HCT116 (cell line): ENCODE results near the gene AFF1. TPM values are rescaled to one million over a fixed set of nuclear protein-coding genes. Genes with fewer than 3 reads are reported as not detected.

ENCODE experiments used
- ATAC-seq: fragments of 200-7000 bp; cut with Tn5 transposase; 2 replicates; pipeline ENCODE4 v1.9.1; 2020; ENCODE audit warnings: mild to moderate bottlenecking, moderate library complexity
- BruUV-seq: library from RNA; stranded (reverse); fragments of 400-500 nt; replicated peaks from 2 replicates; lab custom pipeline; 2021; lab: Mats Ljungman, UMichigan
- CTCF ChIA-PET: fragments of 300-600 bp; sonication (Branson Sonifier 250); formaldehyde crosslinking; loops from one replicate; lab custom pipeline; 2021; ENCODE audit warnings: antibody characterized with exemption; lab: Charles Lee
- POLR2A ChIA-PET: fragments of 300-600, 350-600 bp; sonication (Branson Sonifier 250); formaldehyde crosslinking; loops from one replicate; lab custom pipeline; 2021; ENCODE audit warnings: antibody characterized with exemption; lab: Charles Lee
- RAD21 ChIA-PET, 2 experiments: fragments of 300-600 bp; sonication (Branson Sonifier 250); formaldehyde crosslinking; loops; one replicate each; lab custom pipeline; 2023; ENCODE audit warnings: low total read pairs in 2 of 2; ENCODE audit not compliant: uncharacterized antibody in 2 of 2, unreplicated experiment in 2 of 2, low non-redundant PET in 1 of 2; lab: Charles Lee
- DNase-seq: peaks from one replicate; pipeline ENCODE4 v3.0.0-alpha.2; 2010; ENCODE audit warnings: low read depth, low spot score
- H2AFZ ChIP-seq: fragments of 200-600 bp; shearing (Covaris generic), sonication (generic); 2 replicates; pipeline ENCODE4 v1.6.1; 2017; ENCODE audit warnings: low read depth, mixed run types, mixed read lengths, antibody characterized with exemption, low read length; ENCODE audit not compliant: poor library complexity, severe bottlenecking
- H3K27ac ChIP-seq: 2 replicates; pipeline ENCODE4 v1.5.1; 2012; ENCODE audit warnings: low read depth, low read length
- H3K27me3 ChIP-seq: fragments of 200-600 bp; sonication (generic); 2 replicates; pipeline ENCODE4 v1.6.1; 2016; ENCODE audit warnings: mixed run types, low read length, mixed read lengths; ENCODE audit not compliant: insufficient read depth
- H3K36me3 ChIP-seq, 2 experiments: fragments of 200-500 bp in 1 of 2; fragments of 200-600 bp in 1 of 2; sonication (Bioruptor generic) in 1 of 2; sonication (generic) in 1 of 2; 2 replicates each; pipeline versions ENCODE4 v1.5.1 to v1.6.1; 2014 to 2016; ENCODE audit warnings: low read length in 2 of 2, inconsistent platforms in 1 of 2, mixed read lengths in 1 of 2, mixed run types in 1 of 2; ENCODE audit not compliant: insufficient read depth in 2 of 2, control insufficient read depth in 1 of 2
- H3K4me1 ChIP-seq, 2 experiments: fragments of 200-600 bp in 1 of 2; sonication (generic) in 1 of 2; 2 replicates each; pipeline versions ENCODE4 v1.5.1 to v1.6.1; 2012 to 2017; ENCODE audit warnings: low read length in 2 of 2, inconsistent platforms in 1 of 2, mild to moderate bottlenecking in 1 of 2, mixed read lengths in 1 of 2, mixed run types in 1 of 2, moderate library complexity in 1 of 2; ENCODE audit not compliant: insufficient read depth in 2 of 2, control insufficient read depth in 1 of 2
- H3K4me2 ChIP-seq: fragments of 200-600 bp; sonication (generic); 2 replicates; pipeline ENCODE4 v1.6.1; 2017; ENCODE audit warnings: mixed run types, low read length, mixed read lengths
- H3K4me3 ChIP-seq, 2 experiments: fragments of 200-600 bp in 1 of 2; sonication (generic) in 1 of 2; replicated peaks in 1 of 2; 2 replicates each; pipeline ENCODE4 v1.5.1; 2011 to 2016; ENCODE audit warnings: low read length in 2 of 2, control low read depth in 1 of 2, low read depth in 1 of 2, mild to moderate bottlenecking in 1 of 2, mixed read lengths in 1 of 2, mixed run types in 1 of 2
- H3K79me2 ChIP-seq: fragments of 200-600 bp; sonication (generic); 2 replicates; pipeline ENCODE4 v1.6.1; 2017; ENCODE audit warnings: mild to moderate bottlenecking, mixed run types, low read length, moderate library complexity, mixed read lengths; ENCODE audit not compliant: insufficient read depth
- H3K9ac ChIP-seq: fragments of 200-600 bp; sonication (generic); 2 replicates; pipeline ENCODE4 v1.6.1; 2016; ENCODE audit warnings: low read length, mixed read lengths
- H3K9me2 ChIP-seq: fragments of 200-600 bp; sonication (generic), shearing (Covaris generic); 2 replicates; pipeline ENCODE4 v1.6.1; 2017; ENCODE audit warnings: mixed run types, mild to moderate bottlenecking, moderate library complexity; ENCODE audit not compliant: insufficient read depth
- H3K9me3 ChIP-seq, 2 experiments: fragments of 200-500 bp in 1 of 2; fragments of 200-600 bp in 1 of 2; sonication (Bioruptor generic) in 1 of 2; sonication (generic) in 1 of 2; 2 replicates each; pipeline ENCODE4 v1.6.1; 2014 to 2017; ENCODE audit warnings: low read length in 2 of 2, mixed read lengths in 2 of 2, inconsistent platforms in 1 of 2, low read depth in 1 of 2, mild to moderate bottlenecking in 1 of 2, mixed run types in 1 of 2, moderate library complexity in 1 of 2; ENCODE audit not compliant: control insufficient read depth in 1 of 2, insufficient read depth in 1 of 2
- H4K20me1 ChIP-seq: fragments of 200-600 bp; sonication (generic), shearing (Covaris generic); 2 replicates; pipeline ENCODE4 v1.6.1; 2017; ENCODE audit warnings: mixed run types, mild to moderate bottlenecking, moderate library complexity; ENCODE audit not compliant: insufficient read depth
- EGR1 ChIP-seq: IDR thresholded peaks from 2 replicates; pipeline ENCODE4 v1.6.1; 2012; ENCODE audit warnings: low read depth
- EZH2 ChIP-seq: fragments of 200-600 bp; sonication (generic); IDR thresholded peaks from 2 replicates; pipeline ENCODE4 v1.6.1; 2017; ENCODE audit warnings: antibody characterized with exemption, mixed run types
- EZH2phosphoT487 ChIP-seq: fragments of 200-600 bp; IDR thresholded peaks from 2 replicates; pipeline ENCODE4 v1.6.1; 2018; ENCODE audit warnings: antibody characterized with exemption, borderline replicate concordance
- FOSL1 ChIP-seq: IDR thresholded peaks from 2 replicates; pipeline ENCODE4 v1.6.1; 2012; ENCODE audit warnings: low read depth
- JUND ChIP-seq: IDR thresholded peaks from 2 replicates; pipeline ENCODE4 v1.6.1; 2012
- POLR2AphosphoS5 ChIP-seq: IDR thresholded peaks from 2 replicates; pipeline ENCODE4 v1.6.1; 2011; ENCODE audit warnings: mild to moderate bottlenecking, low read depth, low read length, moderate library complexity
- RAD21 ChIP-seq: IDR thresholded peaks from 2 replicates; pipeline ENCODE4 v1.6.1; 2012; ENCODE audit warnings: low read depth, mild to moderate bottlenecking
- SIN3A ChIP-seq: IDR thresholded peaks from 2 replicates; pipeline ENCODE4 v1.6.1; 2012; ENCODE audit warnings: low read depth
- TCF7L2 ChIP-seq: IDR thresholded peaks from 2 replicates; pipeline ENCODE4 v1.7.0; 2011; ENCODE audit warnings: borderline replicate concordance, inconsistent platforms; ENCODE audit not compliant: insufficient read depth, insufficient read length; ENCODE audit errors: extremely low read depth
- YY1 ChIP-seq: IDR thresholded peaks from 2 replicates; pipeline ENCODE4 v1.6.1; 2011; ENCODE audit warnings: low read length, low read depth, moderate library complexity, mild to moderate bottlenecking; ENCODE audit not compliant: insufficient replicate concordance; ENCODE audit errors: extremely low read depth
- ZNF274 ChIP-seq: fragments of 200-500 bp; sonication (Bioruptor generic); IDR thresholded peaks from 2 replicates; pipeline ENCODE4 v1.6.1; 2014; ENCODE audit warnings: mild to moderate bottlenecking, low read depth, low read length, inconsistent platforms
- intact Hi-C: fragments of 100-400 bp; cut with micrococcal nuclease; formaldehyde crosslinking; loops from 2 replicates; pipeline ENCODE4 v1.10.0; 2022
- total RNA-seq: library from RNA; stranded (reverse); gene quantifications from one replicate; pipeline ENCODE4 v1.2.1, GENCODE V29; 2021; ENCODE audit not compliant: unreplicated experiment
- TF ChIP-seq, protein P1 (sequence below), 3 experiments: fragments of 200-600 bp in 1 of 3; sonication (generic) in 1 of 3; IDR thresholded peaks in 2 of 3; conservative IDR thresholded peaks in 1 of 3; 2 replicates each; pipeline ENCODE4 v1.5.1; 2012 to 2017; ENCODE audit warnings: low read depth in 2 of 3, low read length in 2 of 3, antibody characterized with exemption in 1 of 3, borderline replicate concordance in 1 of 3, control low read depth in 1 of 3, mild to moderate bottlenecking in 1 of 3, mixed read lengths in 1 of 3, mixed run types in 1 of 3, moderate library complexity in 1 of 3; ENCODE audit not compliant: insufficient read depth in 1 of 3
- TF ChIP-seq, protein P2 (sequence below): IDR thresholded peaks from 2 replicates; pipeline ENCODE4 v1.6.1; 2012

Gene AFF1
- total RNA-seq, 1 experiment from 2014 or later = 43.1 TPM

DNA sequence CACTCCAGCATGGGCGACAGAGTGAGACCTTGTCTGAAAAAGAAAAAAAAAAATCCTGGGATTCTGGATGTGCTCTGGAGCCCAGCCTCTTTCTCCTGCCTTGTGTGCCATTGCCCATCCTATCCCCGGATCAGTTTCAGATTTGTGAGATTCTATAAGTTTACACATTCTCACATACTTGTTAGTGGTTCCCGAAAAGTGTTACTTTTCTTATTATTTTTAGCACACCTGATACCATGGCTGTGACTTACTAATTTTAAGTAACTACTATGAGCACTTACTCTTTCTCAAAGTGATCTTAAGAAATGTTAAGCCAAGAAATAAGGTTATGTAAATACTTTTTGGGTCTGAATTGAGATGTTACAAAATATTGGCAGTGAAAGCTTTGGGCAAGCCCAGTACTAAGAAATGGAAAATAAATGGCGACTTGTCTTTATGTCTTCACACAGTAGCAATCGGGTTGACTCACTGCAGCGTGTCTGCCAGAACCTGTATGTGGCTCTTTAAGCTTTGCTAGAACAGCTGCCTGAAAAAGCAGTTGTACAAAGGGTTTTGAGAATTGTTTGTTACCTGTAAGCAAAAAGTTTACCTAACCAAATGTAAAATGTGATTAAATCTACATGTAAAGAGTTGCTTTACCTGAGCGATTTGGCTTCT lies 166.9 kb downstream of the AFF1 start:
- RAD21 ChIA-PET = no interaction called here
- Histone ChIP-seq H2AFZ (no peak overlapping the region), H3K79me2 (no peaks in the 10 kb centered on the region), H4K20me1 (no peaks in the 10 kb centered on the region), H3K9me2 (no peaks in the 10 kb centered on the region), H3K27ac (no peak overlapping the region), H3K9ac (no peak overlapping the region), H3K4me3 (no peak overlapping the region), H3K9me3 (no peaks in the 10 kb centered on the region), H3K4me2 (no peak overlapping the region), H3K36me3 (no peaks in the 10 kb centered on the region), H3K4me1 (peaks cover 20 to 22% of the 10 kb centered on the region in 2 experiments), H3K27me3 (no peaks in the 10 kb centered on the region)
- POLR2A ChIA-PET = no interaction called here
- CTCF ChIA-PET = no interaction called here
- BruUV-seq = no TSS peak
- ATAC-seq = no peak
- intact Hi-C loops = no loop called here
- TF ChIP-seq, protein P1, sequence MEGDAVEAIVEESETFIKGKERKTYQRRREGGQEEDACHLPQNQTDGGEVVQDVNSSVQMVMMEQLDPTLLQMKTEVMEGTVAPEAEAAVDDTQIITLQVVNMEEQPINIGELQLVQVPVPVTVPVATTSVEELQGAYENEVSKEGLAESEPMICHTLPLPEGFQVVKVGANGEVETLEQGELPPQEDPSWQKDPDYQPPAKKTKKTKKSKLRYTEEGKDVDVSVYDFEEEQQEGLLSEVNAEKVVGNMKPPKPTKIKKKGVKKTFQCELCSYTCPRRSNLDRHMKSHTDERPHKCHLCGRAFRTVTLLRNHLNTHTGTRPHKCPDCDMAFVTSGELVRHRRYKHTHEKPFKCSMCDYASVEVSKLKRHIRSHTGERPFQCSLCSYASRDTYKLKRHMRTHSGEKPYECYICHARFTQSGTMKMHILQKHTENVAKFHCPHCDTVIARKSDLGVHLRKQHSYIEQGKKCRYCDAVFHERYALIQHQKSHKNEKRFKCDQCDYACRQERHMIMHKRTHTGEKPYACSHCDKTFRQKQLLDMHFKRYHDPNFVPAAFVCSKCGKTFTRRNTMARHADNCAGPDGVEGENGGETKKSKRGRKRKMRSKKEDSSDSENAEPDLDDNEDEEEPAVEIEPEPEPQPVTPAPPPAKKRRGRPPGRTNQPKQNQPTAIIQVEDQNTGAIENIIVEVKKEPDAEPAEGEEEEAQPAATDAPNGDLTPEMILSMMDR (IDR thresholded peaks at IDR 0.05 in 2 of 3, conservative IDR thresholded peaks at IDR 0.05 in 1 of 3; ENCODE audit: borderline replicate concordance in 1 of 3, insufficient read depth in 1 of 3, low read depth in 2 of 3, low read length in 2 of 3) = no peak
- TF ChIP-seq RAD21 (no peak), EZH2phosphoT487 (no peak), JUND (no peak), ZNF274 (no peak), EZH2 (no peak), POLR2AphosphoS5 (no peak), TCF7L2 (no peak), YY1 (no peak), FOSL1 (no peak), EGR1 (no peak), SIN3A (no peak)
- TF ChIP-seq, protein P2, sequence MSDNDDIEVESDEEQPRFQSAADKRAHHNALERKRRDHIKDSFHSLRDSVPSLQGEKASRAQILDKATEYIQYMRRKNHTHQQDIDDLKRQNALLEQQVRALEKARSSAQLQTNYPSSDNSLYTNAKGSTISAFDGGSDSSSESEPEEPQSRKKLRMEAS = no peak
- no peak for DNase-seq
